Measurements from ENCODE around the gene THRAP3.

DNA sequence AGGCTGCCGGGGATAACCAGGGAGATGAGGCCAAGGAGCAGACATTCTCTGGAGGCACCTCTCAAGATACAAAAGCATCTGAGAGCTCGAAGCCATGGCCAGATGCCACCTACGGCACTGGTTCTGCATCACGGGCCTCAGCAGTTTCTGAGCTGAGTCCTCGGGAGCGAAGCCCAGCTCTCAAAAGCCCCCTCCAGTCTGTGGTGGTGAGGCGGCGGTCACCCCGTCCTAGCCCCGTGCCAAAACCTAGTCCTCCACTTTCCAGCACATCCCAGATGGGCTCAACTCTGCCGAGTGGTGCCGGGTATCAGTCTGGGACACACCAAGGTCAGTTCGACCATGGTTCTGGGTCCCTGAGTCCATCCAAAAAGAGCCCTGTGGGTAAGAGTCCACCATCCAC is 62.6 kb downstream of the THRAP3 start:
- TF ChIP-seq, protein P1, sequence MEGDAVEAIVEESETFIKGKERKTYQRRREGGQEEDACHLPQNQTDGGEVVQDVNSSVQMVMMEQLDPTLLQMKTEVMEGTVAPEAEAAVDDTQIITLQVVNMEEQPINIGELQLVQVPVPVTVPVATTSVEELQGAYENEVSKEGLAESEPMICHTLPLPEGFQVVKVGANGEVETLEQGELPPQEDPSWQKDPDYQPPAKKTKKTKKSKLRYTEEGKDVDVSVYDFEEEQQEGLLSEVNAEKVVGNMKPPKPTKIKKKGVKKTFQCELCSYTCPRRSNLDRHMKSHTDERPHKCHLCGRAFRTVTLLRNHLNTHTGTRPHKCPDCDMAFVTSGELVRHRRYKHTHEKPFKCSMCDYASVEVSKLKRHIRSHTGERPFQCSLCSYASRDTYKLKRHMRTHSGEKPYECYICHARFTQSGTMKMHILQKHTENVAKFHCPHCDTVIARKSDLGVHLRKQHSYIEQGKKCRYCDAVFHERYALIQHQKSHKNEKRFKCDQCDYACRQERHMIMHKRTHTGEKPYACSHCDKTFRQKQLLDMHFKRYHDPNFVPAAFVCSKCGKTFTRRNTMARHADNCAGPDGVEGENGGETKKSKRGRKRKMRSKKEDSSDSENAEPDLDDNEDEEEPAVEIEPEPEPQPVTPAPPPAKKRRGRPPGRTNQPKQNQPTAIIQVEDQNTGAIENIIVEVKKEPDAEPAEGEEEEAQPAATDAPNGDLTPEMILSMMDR (IDR thresholded peaks at IDR 0.05) = no peak
- no peak for TF ChIP-seq ZFX (IDR thresholded peaks at IDR 0.05; ENCODE audit: borderline replicate concordance)

Measured in 22Rv1 (cell line).